NCI-H510A (cell line): Measurements from ENCODE around the gene GSDME.

Source experiments
- DNase-seq: peaks from one replicate; lab custom pipeline; 2025; lab: John Stamatoyannopoulos, UW

GSDME gene

DNA sequence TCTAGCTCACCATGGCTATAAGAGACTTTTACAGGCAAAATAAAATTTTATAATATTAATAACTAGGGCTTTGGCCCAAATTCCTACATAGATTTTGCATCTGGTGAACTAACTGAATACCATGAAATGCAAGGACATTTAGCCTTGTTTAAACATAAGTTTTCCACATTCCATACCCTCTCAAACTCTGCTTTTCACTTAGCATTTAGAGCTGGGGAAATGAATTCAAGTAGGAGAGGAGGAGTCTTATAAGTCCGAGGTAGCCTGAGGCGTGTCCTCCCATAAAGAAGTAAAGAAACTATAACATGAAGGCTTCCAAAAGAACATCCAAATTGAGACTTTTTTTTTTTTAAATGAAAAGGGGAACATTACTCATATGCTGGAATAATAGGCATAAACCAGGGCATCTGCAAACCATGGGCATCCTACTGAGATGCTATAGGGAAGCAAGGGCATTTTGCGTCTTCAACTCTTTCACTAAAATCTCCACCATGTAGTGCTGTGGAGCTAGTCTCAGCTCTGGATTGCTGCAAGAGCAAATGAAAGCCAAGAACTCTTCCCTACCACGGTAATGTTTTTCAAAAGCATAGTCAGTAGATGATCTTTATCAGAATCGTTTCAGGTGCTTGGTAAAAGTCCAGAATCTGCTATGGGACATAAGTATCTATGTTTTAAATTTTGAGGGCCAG lies 104.9 kb downstream of the GSDME start:
- no peak for DNase-seq
